Hepatocyte (in vitro differentiated cells): ENCODE measurements around the gene AOX1.

Experiments
- CTCF ChIP-seq: fragments of 200-600 bp; sonication (generic); IDR thresholded peaks from 2 replicates; pipeline ENCODE4 v1.5.1; 2016; ENCODE audit warnings: antibody characterized with exemption, mild to moderate bottlenecking; ENCODE audit not compliant: poor library complexity
- EZH2 ChIP-seq: fragments of 200-600 bp; sonication (generic); IDR thresholded peaks from 2 replicates; pipeline ENCODE4 v1.6.1; 2016; ENCODE audit warnings: antibody characterized with exemption, mild to moderate bottlenecking, borderline replicate concordance
- EZH2phosphoT487 ChIP-seq: fragments of 200-600 bp; sonication (generic); IDR thresholded peaks from one replicate; pipeline ENCODE4 v1.6.1; 2018; ENCODE audit warnings: antibody characterized with exemption, mild to moderate bottlenecking, low read depth, moderate library complexity; ENCODE audit not compliant: unreplicated experiment, severe bottlenecking

- no peak for TF ChIP-seq CTCF
- no peak for TF ChIP-seq EZH2
- TF ChIP-seq EZH2phosphoT487: no peak
These were observed 119.7 kb downstream of the AOX1 start for GRCh38 chr2:200705305-200706041.
